Choroid plexus epithelial cell (primary cell): ENCODE measurements around the gene USP4.

Source experiments
- DNase-seq: peaks from one replicate; pipeline ENCODE4 v3.0.0-alpha.2; 2010; ENCODE audit warnings: low read depth
- H3K4me3 ChIP-seq: 2 replicates; pipeline ENCODE4 v1.5.1; 2011; ENCODE audit warnings: low read depth, mild to moderate bottlenecking, control low read depth, low read length, moderate library complexity
- TF ChIP-seq, protein P1 (sequence below): conservative IDR thresholded peaks from 2 replicates; pipeline ENCODE4 v1.5.1; 2011; ENCODE audit warnings: low read depth, mild to moderate bottlenecking, control low read depth, inconsistent platforms, low read length, moderate library complexity

Gene USP4

GRCh38 chr3:49296781-49297411, 43.0 kb downstream of the USP4 start:
- DNase-seq, result peak; percentile 71
- no peak overlapping the region for H3K4me3 ChIP-seq
- TF ChIP-seq, protein P1, sequence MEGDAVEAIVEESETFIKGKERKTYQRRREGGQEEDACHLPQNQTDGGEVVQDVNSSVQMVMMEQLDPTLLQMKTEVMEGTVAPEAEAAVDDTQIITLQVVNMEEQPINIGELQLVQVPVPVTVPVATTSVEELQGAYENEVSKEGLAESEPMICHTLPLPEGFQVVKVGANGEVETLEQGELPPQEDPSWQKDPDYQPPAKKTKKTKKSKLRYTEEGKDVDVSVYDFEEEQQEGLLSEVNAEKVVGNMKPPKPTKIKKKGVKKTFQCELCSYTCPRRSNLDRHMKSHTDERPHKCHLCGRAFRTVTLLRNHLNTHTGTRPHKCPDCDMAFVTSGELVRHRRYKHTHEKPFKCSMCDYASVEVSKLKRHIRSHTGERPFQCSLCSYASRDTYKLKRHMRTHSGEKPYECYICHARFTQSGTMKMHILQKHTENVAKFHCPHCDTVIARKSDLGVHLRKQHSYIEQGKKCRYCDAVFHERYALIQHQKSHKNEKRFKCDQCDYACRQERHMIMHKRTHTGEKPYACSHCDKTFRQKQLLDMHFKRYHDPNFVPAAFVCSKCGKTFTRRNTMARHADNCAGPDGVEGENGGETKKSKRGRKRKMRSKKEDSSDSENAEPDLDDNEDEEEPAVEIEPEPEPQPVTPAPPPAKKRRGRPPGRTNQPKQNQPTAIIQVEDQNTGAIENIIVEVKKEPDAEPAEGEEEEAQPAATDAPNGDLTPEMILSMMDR, result no peak

- TF ChIP-seq, protein P1, result peak; percentile 73
- DNase-seq, result peak; percentile 55
Observed at GRCh38 chr3:49295489-49296058, 44.3 kb downstream of the USP4 start.

GRCh38 chr3:49294343-49294742, 45.5 kb downstream of the USP4 start:
- H3K4me3 ChIP-seq, result no peak overlapping the region
- TF ChIP-seq, protein P1, result no peak
- DNase-seq, result no peak

More at GRCh38 chr3:49295489-49296058, 44.3 kb downstream of the USP4 start:
- no peak overlapping the region for H3K4me3 ChIP-seq

DNA sequence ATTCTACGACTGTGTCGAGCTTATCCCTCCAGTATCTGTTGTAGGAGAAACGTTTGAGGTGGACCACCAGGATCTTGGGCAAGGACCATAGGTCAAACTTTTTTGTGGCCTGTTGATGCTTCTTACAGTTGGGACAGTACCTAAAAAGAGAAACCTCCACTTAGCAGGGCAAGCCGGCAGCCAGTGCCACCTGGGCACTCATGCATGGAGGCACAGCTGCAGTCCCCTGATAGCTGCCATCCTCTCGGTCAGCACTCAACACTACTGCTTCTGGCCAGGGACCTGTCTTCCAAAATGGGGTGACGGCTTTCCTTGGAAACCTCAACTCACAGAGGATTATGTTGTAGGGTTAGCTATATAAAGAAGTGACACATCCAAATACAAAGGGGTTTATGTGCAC, 55.9 kb downstream of the USP4 start:
- DNase-seq, result no peak
- TF ChIP-seq, protein P1, result no peak
- no peak overlapping the region for H3K4me3 ChIP-seq

DNA sequence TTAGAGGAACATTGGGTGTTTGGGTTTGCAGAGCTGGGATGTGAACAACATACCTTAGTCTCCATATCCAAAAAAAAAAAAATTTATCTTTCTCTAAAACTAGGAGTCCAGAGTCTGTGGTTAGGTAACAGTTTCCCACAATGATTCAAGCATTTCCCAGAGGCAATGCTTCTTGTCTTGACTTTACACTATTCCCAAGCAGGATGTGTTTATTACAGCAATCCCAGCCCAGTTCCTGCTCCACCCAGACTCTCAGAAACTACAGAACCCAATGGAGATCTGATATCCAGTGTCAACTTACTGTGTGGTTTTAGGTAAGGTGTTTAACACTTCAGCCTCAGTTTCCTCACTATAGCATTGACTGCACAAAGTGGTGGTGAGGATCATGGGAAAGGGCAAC, 60.5 kb downstream of the USP4 start:
- DNase-seq, result no peak
- no peak overlapping the region for H3K4me3 ChIP-seq
- TF ChIP-seq, protein P1, result no peak

GRCh38 chr3:49278548-49278947, 61.3 kb downstream of the USP4 start:
- no peak for DNase-seq

More at GRCh38 chr3:49278548-49278947, 61.3 kb downstream of the USP4 start:
- TF ChIP-seq, protein P1, result no peak
- no peak overlapping the region for H3K4me3 ChIP-seq
